H9 (cell line): ENCODE data around the gene RFFL. TPM values are rescaled to one million over a fixed set of nuclear protein-coding genes. Genes with fewer than 3 reads are reported as not detected.

Source experiments
- DNase-seq: peaks from one replicate; pipeline ENCODE4 v3.0.0-alpha.2; 2017
- H2AFZ ChIP-seq: one replicate; pipeline ENCODE4 v1.6.1; 2013; ENCODE audit warnings: mild to moderate bottlenecking, low read length, control low read depth, moderate library complexity
- H2AK5ac ChIP-seq: 2 replicates; pipeline ENCODE4 v1.6.1; 2013; ENCODE audit warnings: low read length, control low read depth, mixed read lengths; ENCODE audit not compliant: insufficient read length
- H2BK120ac ChIP-seq: one replicate; pipeline ENCODE4 v1.6.1; 2013; ENCODE audit warnings: low read depth, mild to moderate bottlenecking, low read length, control low read depth, inconsistent platforms; ENCODE audit not compliant: poor library complexity, severe bottlenecking
- H2BK12ac ChIP-seq: 2 replicates; pipeline ENCODE4 v1.6.1; 2013; ENCODE audit warnings: low read length, control low read depth, mixed read lengths, low read depth; ENCODE audit not compliant: insufficient read length
- H2BK15ac ChIP-seq: 2 replicates; pipeline ENCODE4 v1.6.1; 2013; ENCODE audit warnings: low read depth, low read length, control low read depth
- H2BK20ac ChIP-seq: one replicate; pipeline ENCODE4 v1.6.1; 2013; ENCODE audit warnings: low read depth, mild to moderate bottlenecking, low read length, control low read depth, inconsistent platforms; ENCODE audit not compliant: poor library complexity, severe bottlenecking
- H2BK5ac ChIP-seq: 2 replicates; pipeline ENCODE4 v1.6.1; 2013; ENCODE audit warnings: low read length, control low read depth, mixed read lengths; ENCODE audit not compliant: insufficient read length
- H3K14ac ChIP-seq: 2 replicates; pipeline ENCODE4 v1.6.1; 2013; ENCODE audit warnings: low read length, control low read depth; ENCODE audit not compliant: insufficient read depth
- H3K18ac ChIP-seq: 2 replicates; pipeline ENCODE4 v1.6.1; 2013; ENCODE audit warnings: low read depth, mild to moderate bottlenecking, mixed read lengths, low read length, control low read depth; ENCODE audit not compliant: insufficient read length
- H3K23ac ChIP-seq: 2 replicates; pipeline ENCODE4 v1.6.1; 2013; ENCODE audit warnings: low read length, control low read depth, mixed read lengths, low read depth; ENCODE audit not compliant: insufficient read length
- H3K23me2 ChIP-seq: 2 replicates; pipeline ENCODE4 v1.6.1; 2013; ENCODE audit warnings: low read depth, mild to moderate bottlenecking, mixed read lengths, low read length, control low read depth; ENCODE audit not compliant: insufficient read length, poor library complexity, severe bottlenecking
- H3K27ac ChIP-seq: 2 replicates; pipeline ENCODE4 v1.5.1; 2013; ENCODE audit warnings: low read length, control low read depth, mixed read lengths, low read depth; ENCODE audit not compliant: insufficient read length
- H3K27me3 ChIP-seq: 2 replicates; pipeline ENCODE4 v1.6.1; 2013; ENCODE audit warnings: low read length, control low read depth, inconsistent platforms; ENCODE audit not compliant: insufficient read depth
- H3K4ac ChIP-seq: 2 replicates; pipeline ENCODE4 v1.6.1; 2013; ENCODE audit warnings: low read depth, mild to moderate bottlenecking, control low read depth, inconsistent platforms, low read length, moderate library complexity
- H3K4me1 ChIP-seq: 2 replicates; pipeline ENCODE4 v1.6.1; 2013; ENCODE audit warnings: low read length, control low read depth, inconsistent platforms; ENCODE audit not compliant: insufficient read depth
- H3K4me2 ChIP-seq: 2 replicates; pipeline ENCODE4 v1.6.1; 2013; ENCODE audit warnings: low read length, control low read depth, mixed read lengths; ENCODE audit not compliant: insufficient read length, insufficient read depth
- H3K56ac ChIP-seq: 2 replicates; pipeline ENCODE4 v1.6.1; 2013; ENCODE audit warnings: low read depth, mild to moderate bottlenecking, mixed read lengths, low read length, control low read depth; ENCODE audit not compliant: insufficient read length
- H3K79me1 ChIP-seq: 2 replicates; pipeline ENCODE4 v1.6.1; 2013; ENCODE audit warnings: low read depth, mild to moderate bottlenecking, moderate library complexity, low read length, control low read depth, inconsistent platforms; ENCODE audit not compliant: insufficient read depth, poor library complexity, severe bottlenecking
- H3K79me2 ChIP-seq: 2 replicates; pipeline ENCODE4 v1.6.1; 2013; ENCODE audit warnings: low read length, control low read depth, inconsistent platforms; ENCODE audit not compliant: insufficient read depth
- H3K9ac ChIP-seq: 2 replicates; pipeline ENCODE4 v1.6.1; 2013; ENCODE audit warnings: low read length, control low read depth, mixed read lengths; ENCODE audit not compliant: insufficient read length; ENCODE audit errors: extremely low read depth
- H3K9me3 ChIP-seq: one replicate; pipeline ENCODE4 v1.6.1; 2013; ENCODE audit warnings: low read depth, low read length, inconsistent platforms; ENCODE audit not compliant: control insufficient read depth
- H3T11ph ChIP-seq: one replicate; pipeline ENCODE4 v1.6.1; 2013; ENCODE audit warnings: mild to moderate bottlenecking, low read length, control low read depth, inconsistent platforms
- H4K20me1 ChIP-seq: one replicate; pipeline ENCODE4 v1.6.1; 2013; ENCODE audit not compliant: control insufficient read depth, insufficient read length, insufficient read depth
- H4K5ac ChIP-seq: 2 replicates; pipeline ENCODE4 v1.6.1; 2013; ENCODE audit warnings: low read depth, mild to moderate bottlenecking, mixed read lengths, low read length, control low read depth; ENCODE audit not compliant: insufficient read length
- H4K8ac ChIP-seq: replicated peaks from 2 replicates; pipeline ENCODE4 v1.6.1; 2013; ENCODE audit warnings: low read length, control low read depth, mixed read lengths, low read depth; ENCODE audit not compliant: insufficient read length
- H4K91ac ChIP-seq: 2 replicates; pipeline ENCODE4 v1.6.1; 2013; ENCODE audit warnings: low read depth, mild to moderate bottlenecking, moderate library complexity, mixed read lengths, low read length, control low read depth; ENCODE audit not compliant: insufficient read length
- H3K27ac Mint-ChIP-seq, 3 experiments: 2 replicates in 2 of 3; 3 replicates in 1 of 3; pipeline ENCODE4 v1.8.0; 2020 to 2021; ENCODE audit warnings: mixed read lengths in 3 of 3, mild to moderate bottlenecking in 1 of 3, moderate library complexity in 1 of 3
- H3K27me3 Mint-ChIP-seq: 2 replicates; pipeline ENCODE4 v1.8.0; 2021; ENCODE audit warnings: low read depth, mild to moderate bottlenecking, moderate library complexity, mixed read lengths
- H3K36me3 Mint-ChIP-seq, 3 experiments: 2 replicates in 2 of 3; 3 replicates in 1 of 3; pipeline ENCODE4 v1.8.0; 2020 to 2021; ENCODE audit warnings: low read depth in 3 of 3, mixed read lengths in 3 of 3; ENCODE audit not compliant: insufficient read depth in 1 of 3
- H3K4me1 Mint-ChIP-seq, 2 experiments: 2 replicates each; pipeline ENCODE4 v1.8.0; 2020; ENCODE audit warnings: mixed read lengths in 2 of 2
- H3K4me3 Mint-ChIP-seq, 2 experiments: 2 replicates in 1 of 2; 3 replicates in 1 of 2; pipeline ENCODE4 v1.8.0; 2020 to 2021; ENCODE audit warnings: mild to moderate bottlenecking in 2 of 2, mixed read lengths in 2 of 2, moderate library complexity in 1 of 2
- H3K9me3 Mint-ChIP-seq, 2 experiments: 2 replicates in 1 of 2; 3 replicates in 1 of 2; pipeline ENCODE4 v1.8.0; 2020; ENCODE audit warnings: mild to moderate bottlenecking in 2 of 2, mixed read lengths in 2 of 2, moderate library complexity in 1 of 2
- CTCF ChIP-seq: fragments of 200-600 bp; sonication (generic); conservative IDR thresholded peaks from 3 replicates; pipeline ENCODE4 v1.8.0; 2021; ENCODE audit warnings: antibody characterized with exemption, mild to moderate bottlenecking
- WGBS: extraction: QIAGEN DNeasy Blood & Tissue Kit; methylation state at CpG from one replicate; pipeline ENCODE4 v1.1.7; 2013; ENCODE audit warnings: missing lambda C conversion rate, low lambda C conversion rate, mixed read lengths; ENCODE audit not compliant: insufficient read length; ENCODE audit errors: extremely low coverage; 5-methylcytosine and 5-hydroxymethylcytosine counted together
- total RNA-seq: library from RNA; stranded (reverse); gene quantifications from 2 replicates; pipeline ENCODE4 v1.2.1, GENCODE V29; 2021

Gene RFFL
- total RNA-seq, 1 experiment from 2014 or later, result 21.1 TPM

GRCh38 chr17:35084987-35085386 is 21.5 kb upstream of the RFFL start:
- H2BK5ac ChIP-seq, result no peak overlapping the region
- H3K4me1 Mint-ChIP-seq, result peaks cover 70 to 74% of the 10 kb centered on the region in 2 experiments
- no peak overlapping the region for H2BK20ac ChIP-seq
- no peaks in the 10 kb centered on the region; the same call in 1 of the 2 replicates for H3K27me3 Mint-ChIP-seq
- H3K4ac ChIP-seq, result no peak overlapping the region
- no peaks in the 10 kb centered on the region for H3K9me3 ChIP-seq
- H2BK15ac ChIP-seq, result no peak overlapping the region
- H3K14ac ChIP-seq, result no peak overlapping the region
- no peak overlapping the region for H2BK120ac ChIP-seq
- H4K5ac ChIP-seq, result no peak overlapping the region
- H4K20me1 ChIP-seq, result no peaks in the 10 kb centered on the region
- H3K4me3 Mint-ChIP-seq, result no peak overlapping the region
- no peak overlapping the region for H2AFZ ChIP-seq
- TF ChIP-seq CTCF, result no peak
- H3K79me1 ChIP-seq, result no peaks in the 10 kb centered on the region
- no peaks in the 10 kb centered on the region for H3K27me3 ChIP-seq
- no CpG with 5 or more reads among the region's 2 CpGs for WGBS
- no peak overlapping the region for H3K27ac ChIP-seq
- no peak overlapping the region for H3K18ac ChIP-seq
- no peaks in the 10 kb centered on the region for H3K9me3 Mint-ChIP-seq
- H2AK5ac ChIP-seq, result no peak overlapping the region
- H4K8ac ChIP-seq, result no peak overlapping the region
- no peaks in the 10 kb centered on the region; the same call in 1 of the 2 replicates for H3K79me2 ChIP-seq
- H3K23ac ChIP-seq, result no peak overlapping the region
- no peak overlapping the region for H4K91ac ChIP-seq
- H2BK12ac ChIP-seq, result no peak overlapping the region
- H3K9ac ChIP-seq, result no peak overlapping the region
- H3K27ac Mint-ChIP-seq, result no peak overlapping the region
- H3K4me1 ChIP-seq, result peaks cover 9% of the 10 kb centered on the region; the same call in 1 of the 2 replicates
- H3K56ac ChIP-seq, result no peak overlapping the region
- no peak for DNase-seq
- H3T11ph ChIP-seq, result no peak overlapping the region
- H3K23me2 ChIP-seq, result peaks cover 15% of the 10 kb centered on the region
- H3K4me2 ChIP-seq, result no peak overlapping the region
- no peaks in the 10 kb centered on the region for H3K36me3 Mint-ChIP-seq
